HFFc6 (cell line): ENCODE measurements around the gene TRMO. TPM values are rescaled to one million over a fixed set of nuclear protein-coding genes. Genes with fewer than 3 reads are reported as not detected.

ENCODE experiments used
- DNase-seq: peaks from one replicate; pipeline ENCODE4 v3.0.0-alpha.2; 2018
- H3K27ac Mint-ChIP-seq: 2 replicates; pipeline ENCODE4 v1.8.0; 2020; ENCODE audit warnings: mild to moderate bottlenecking, mixed read lengths
- H3K27me3 Mint-ChIP-seq: 2 replicates; pipeline ENCODE4 v1.8.0; 2021; ENCODE audit warnings: mild to moderate bottlenecking, moderate library complexity, mixed read lengths; ENCODE audit not compliant: insufficient read depth
- H3K36me3 Mint-ChIP-seq: 2 replicates; pipeline ENCODE4 v1.8.0; 2021; ENCODE audit warnings: low read depth, mixed read lengths
- H3K4me1 Mint-ChIP-seq: 2 replicates; pipeline ENCODE4 v1.8.0; 2020; ENCODE audit warnings: low read depth, mixed read lengths
- H3K4me3 Mint-ChIP-seq: 2 replicates; pipeline ENCODE4 v1.8.0; 2020; ENCODE audit warnings: mild to moderate bottlenecking, moderate library complexity, mixed read lengths
- H3K9me3 Mint-ChIP-seq: 2 replicates; pipeline ENCODE4 v1.8.0; 2020; ENCODE audit warnings: mild to moderate bottlenecking, mixed read lengths
- total RNA-seq, 6 experiments: library from RNA; stranded (reverse); fragmentation: NEBNext Ultra II Directional; extraction: Animal tissue kit (Norgen Biotek cat#: 25700); gene quantifications; 2 replicates in 1 of 6; 3 replicates in 5 of 6; pipeline ENCODE4 v1.2.3, GENCODE V29; 2021
- TF ChIP-seq, protein P1 (sequence below): fragments of 200-600 bp; sonication (generic); IDR thresholded peaks from 2 replicates; pipeline ENCODE4 v1.5.0; 2021; ENCODE audit warnings: antibody characterized with exemption, mild to moderate bottlenecking

TRMO gene
- total RNA-seq, 6 experiments from 2014 or later, result 8.4 to 10.9 (median 9.6) TPM

DNA sequence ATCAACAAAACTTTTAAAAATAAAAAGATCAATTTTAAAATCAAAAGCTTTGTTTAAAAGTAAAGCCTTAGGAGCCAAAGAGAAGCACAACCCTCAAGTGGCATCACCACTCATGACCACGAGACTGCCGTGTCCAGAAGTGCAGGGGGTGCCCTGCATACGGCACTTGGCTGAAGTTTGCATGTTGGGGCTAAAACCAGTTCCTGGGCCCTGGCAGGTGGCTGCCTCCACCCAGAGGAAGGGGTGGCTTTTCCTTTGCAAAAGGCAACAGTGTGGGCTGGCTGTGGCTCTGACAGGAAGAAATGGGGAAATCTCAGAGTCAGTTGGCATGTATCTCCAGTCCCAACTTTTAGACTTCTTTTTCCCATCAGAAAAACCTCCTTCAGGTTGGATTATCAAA, 15.3 kb downstream of the TRMO start:
- no peak for DNase-seq
- TF ChIP-seq, protein P1, sequence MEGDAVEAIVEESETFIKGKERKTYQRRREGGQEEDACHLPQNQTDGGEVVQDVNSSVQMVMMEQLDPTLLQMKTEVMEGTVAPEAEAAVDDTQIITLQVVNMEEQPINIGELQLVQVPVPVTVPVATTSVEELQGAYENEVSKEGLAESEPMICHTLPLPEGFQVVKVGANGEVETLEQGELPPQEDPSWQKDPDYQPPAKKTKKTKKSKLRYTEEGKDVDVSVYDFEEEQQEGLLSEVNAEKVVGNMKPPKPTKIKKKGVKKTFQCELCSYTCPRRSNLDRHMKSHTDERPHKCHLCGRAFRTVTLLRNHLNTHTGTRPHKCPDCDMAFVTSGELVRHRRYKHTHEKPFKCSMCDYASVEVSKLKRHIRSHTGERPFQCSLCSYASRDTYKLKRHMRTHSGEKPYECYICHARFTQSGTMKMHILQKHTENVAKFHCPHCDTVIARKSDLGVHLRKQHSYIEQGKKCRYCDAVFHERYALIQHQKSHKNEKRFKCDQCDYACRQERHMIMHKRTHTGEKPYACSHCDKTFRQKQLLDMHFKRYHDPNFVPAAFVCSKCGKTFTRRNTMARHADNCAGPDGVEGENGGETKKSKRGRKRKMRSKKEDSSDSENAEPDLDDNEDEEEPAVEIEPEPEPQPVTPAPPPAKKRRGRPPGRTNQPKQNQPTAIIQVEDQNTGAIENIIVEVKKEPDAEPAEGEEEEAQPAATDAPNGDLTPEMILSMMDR, result no peak
- Mint-ChIP-seq H3K9me3 (no peaks in the 10 kb centered on the region), H3K27me3 (no peaks in the 10 kb centered on the region), H3K27ac (no peak overlapping the region), H3K4me3 (no peak overlapping the region), H3K36me3 (peaks cover 12% of the 10 kb centered on the region; the same call in 1 of the 2 replicates), H3K4me1 (peaks cover 23% of the 10 kb centered on the region)

DNA sequence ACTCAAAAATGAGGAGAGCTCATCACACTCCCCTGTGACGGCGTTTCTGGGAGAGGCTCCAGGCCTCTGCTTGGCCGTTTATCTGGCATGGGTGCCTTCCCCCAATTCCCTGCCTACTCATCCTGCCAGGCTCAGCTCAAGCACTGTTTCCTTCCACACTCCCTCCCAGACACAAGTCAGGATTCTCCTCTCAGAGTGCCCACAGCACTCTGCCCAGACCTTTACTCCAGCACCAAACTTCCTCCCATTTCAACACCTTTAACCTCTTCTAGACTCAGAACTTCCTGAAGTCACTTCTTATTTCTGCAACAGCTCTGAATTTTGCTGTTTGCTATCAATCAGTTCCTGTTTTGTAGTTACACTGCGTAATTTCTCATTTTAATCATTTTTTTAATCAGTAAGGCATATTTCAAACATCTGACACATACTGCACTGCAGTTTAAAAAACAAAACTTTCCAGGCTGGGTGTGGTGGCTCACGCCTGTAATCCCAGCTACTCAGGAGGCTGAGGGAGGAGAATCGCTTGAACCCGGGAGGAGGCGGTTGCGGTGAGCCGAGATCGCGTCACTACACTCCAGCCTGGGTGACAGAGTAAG, 16.0 kb downstream of the TRMO start:
- TF ChIP-seq, protein P1, result no peak
- DNase-seq, result no peak
- Mint-ChIP-seq H3K4me3 (no peak overlapping the region), H3K4me1 (peaks cover 28% of the 10 kb centered on the region), H3K9me3 (no peaks in the 10 kb centered on the region), H3K27ac (peak overlapping the region; percentile 14; the same call in 1 of the 2 replicates), H3K27me3 (no peaks in the 10 kb centered on the region), H3K36me3 (peaks cover 12% of the 10 kb centered on the region; the same call in 1 of the 2 replicates)

DNA sequence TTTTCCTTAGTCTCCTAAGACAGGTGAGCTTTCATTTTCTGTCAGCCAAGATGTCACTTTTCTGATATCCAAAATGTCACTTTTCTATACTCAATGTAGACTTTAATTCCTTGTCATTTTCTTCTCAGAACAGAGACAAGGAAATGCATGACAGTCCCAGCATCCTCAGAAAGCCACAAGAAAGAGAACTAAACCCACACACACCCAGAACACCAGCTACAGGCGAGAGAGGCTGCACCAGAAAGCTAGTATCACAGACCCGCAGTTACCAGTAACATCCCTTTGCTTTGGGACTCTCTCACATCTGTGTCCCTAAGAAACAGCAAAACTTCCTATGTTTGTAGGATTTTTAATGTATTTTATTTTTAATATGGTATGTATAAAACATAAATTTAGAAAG, 17.1 kb downstream of the TRMO start:
- Mint-ChIP-seq H3K9me3 (no peaks in the 10 kb centered on the region), H3K27me3 (no peaks in the 10 kb centered on the region), H3K36me3 (peaks cover 10% of the 10 kb centered on the region; the same call in 1 of the 2 replicates), H3K4me1 (peaks cover 37% of the 10 kb centered on the region), H3K27ac (no peak overlapping the region), H3K4me3 (no peak overlapping the region)
- TF ChIP-seq, protein P1, result no peak
- no peak for DNase-seq

DNA sequence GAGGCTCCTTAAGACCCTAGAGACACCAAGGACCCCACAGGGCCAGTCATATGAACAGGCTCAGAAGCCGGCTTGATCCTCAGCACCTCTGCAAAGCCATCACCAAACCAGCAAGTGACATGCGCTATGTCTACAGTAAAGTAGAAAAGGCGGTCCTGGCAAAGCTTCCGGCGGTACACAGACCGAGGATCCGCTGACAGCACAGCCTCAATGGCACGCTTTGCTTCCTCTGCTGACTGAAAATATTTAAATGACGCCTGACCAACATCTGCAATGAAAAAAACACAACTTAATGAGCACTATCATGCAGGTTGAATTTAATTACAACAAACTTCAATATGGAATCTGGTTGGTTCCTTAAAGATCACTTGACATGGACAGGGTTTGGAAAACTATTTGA, 17.6 kb downstream of the TRMO start:
- no peaks in the 10 kb centered on the region for H3K9me3 Mint-ChIP-seq
- H3K4me3 Mint-ChIP-seq, result no peak overlapping the region
- no peaks in the 10 kb centered on the region for H3K27me3 Mint-ChIP-seq
- H3K27ac Mint-ChIP-seq, result no peak overlapping the region
- peaks cover 5% of the 10 kb centered on the region; the same call in 1 of the 2 replicates for H3K36me3 Mint-ChIP-seq
- peaks cover 40% of the 10 kb centered on the region for H3K4me1 Mint-ChIP-seq
- TF ChIP-seq, protein P1, result no peak
- DNase-seq, result no peak

DNA sequence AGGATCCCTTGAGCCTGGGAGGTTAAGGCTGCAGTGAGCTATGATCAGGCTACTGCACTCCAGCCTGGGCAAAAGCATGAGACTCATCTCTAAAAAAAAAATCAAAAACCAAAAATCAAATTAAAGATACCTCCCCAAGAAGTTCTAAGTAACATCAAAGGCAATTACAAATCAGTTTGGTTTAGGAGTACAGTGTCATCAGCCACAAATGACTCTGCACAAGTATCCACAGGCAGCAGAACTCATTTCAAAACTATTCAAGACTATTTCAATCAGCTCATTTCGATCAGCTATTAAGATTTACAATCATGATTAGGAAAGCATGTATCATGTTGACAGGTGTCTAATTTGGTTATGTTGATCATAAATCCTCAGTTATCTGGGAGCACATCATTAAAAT, 19.1 kb downstream of the TRMO start:
- H3K4me3 Mint-ChIP-seq, result no peak overlapping the region
- peaks cover 41% of the 10 kb centered on the region for H3K4me1 Mint-ChIP-seq
- no peaks in the 10 kb centered on the region for H3K9me3 Mint-ChIP-seq
- H3K36me3 Mint-ChIP-seq, result peaks cover 5% of the 10 kb centered on the region; the same call in 1 of the 2 replicates
- no peak overlapping the region; the same call in 1 of the 2 replicates for H3K27ac Mint-ChIP-seq
- TF ChIP-seq, protein P1, result no peak
- peak; percentile 38 for DNase-seq
- H3K27me3 Mint-ChIP-seq, result no peaks in the 10 kb centered on the region
